ENCODE data around the gene NFKB1.
"Not testable (repeated sequence)": the region's sequence is repeated elsewhere in the genome, so short reads cannot be mapped to it uniquely, and the experiment has no call there.

The NFKB1 gene

GRCh38 chr4:102569200-102569599, 68.0 kb downstream of the NFKB1 start:
- DNase-seq, result no peak

DNA sequence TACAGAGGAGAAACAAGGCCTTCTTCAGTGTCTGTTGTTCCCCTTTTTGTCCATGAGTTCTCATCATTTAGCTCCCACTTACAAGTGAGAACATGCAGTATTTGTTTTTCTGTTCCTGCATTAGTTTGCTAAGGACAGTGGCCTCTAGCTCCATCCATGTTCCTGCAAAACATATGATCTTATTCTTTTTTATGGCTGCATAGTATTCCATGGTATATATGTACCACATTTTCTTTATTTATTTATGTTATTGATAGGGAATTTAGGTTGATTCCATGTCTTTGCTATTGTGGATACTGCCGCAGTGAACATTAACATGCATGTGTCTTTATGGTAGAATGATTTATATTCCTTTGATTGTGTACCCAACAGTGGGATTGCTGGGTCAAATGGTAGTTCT, 69.1 kb downstream of the NFKB1 start:
- not testable (repeated sequence) for DNase-seq

DNA sequence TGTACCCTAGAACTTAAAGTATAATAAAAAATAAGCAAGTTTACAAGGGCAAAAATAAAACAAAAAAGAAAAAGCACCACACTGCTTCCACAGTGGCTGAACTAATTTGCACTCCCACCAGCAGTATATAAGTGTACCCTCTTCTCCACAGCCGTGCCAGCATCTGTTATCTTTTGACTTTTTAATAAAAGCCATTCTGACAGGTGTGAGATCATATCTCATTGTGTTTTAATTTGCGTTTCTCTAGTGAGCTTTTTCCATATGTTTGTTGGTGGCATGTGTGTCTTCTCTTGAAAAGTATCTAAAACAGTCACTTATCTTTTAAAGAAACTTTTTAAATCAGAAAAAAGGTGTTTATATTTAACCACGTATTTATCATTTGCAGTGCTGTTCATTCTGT, 71.3 kb downstream of the NFKB1 start:
- no peak for DNase-seq

GRCh38 chr4:102574317-102574716, 73.2 kb downstream of the NFKB1 start:
- DNase-seq, result no peak

GRCh38 chr4:102575369-102576129, 74.4 kb downstream of the NFKB1 start:
- no peak for DNase-seq

DNA sequence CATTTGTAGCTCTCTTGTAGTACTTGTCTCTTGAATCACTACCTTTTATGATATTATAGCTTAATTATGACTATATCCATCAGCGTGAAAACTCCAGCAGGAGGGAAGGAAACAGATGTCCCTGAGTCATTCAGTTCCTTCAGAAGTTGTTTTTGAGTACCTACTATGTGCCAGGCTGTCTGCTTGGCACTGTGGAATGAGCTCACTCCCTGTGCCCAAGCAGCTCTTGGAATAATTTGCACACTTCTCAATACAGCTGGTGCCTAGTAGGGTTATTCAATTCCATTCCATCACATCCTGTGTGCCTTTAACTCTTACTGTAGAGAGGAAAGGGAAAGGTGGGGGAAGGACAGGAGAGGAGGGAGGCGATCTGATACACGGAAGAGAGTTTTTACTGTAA, 77.1 kb downstream of the NFKB1 start:
- DNase-seq, result no peak

GRCh38 chr4:102578819-102579218, 77.7 kb downstream of the NFKB1 start:
- peak in 2 of 5 experiments; percentile 21 to 48 for DNase-seq

DNA sequence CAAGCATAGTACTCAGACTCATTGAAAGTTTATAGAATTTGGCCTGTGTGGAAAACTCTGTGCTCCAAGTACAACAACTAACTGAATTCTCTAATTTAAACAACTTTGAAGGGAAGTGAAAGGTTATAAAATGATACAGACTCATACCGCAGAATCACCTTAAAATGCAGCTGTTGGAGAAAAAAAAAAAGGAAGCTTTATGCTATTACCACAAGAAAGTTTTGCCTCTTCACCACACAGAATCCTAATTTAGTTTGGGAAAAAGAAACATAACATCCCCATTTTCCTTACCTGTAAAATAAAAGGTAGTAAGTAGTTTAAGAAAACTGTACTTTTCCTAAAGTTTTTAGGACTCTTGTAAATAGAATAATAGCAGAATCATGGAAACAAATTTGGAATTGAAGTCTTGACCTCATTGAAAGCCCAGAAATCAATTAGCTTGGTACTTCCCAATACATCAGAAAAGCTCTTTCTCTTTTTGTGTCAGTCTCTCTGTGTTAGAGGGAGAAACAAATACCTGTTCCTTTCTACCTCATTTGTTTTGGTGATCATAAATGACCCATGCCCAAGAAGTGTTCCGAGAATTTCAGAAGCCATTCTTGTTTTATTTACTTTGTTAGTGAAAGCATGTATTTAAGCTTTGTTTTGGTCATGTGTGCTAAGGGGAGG, 78.8 kb downstream of the NFKB1 start:
- DNase-seq, result no peak

GRCh38 chr4:102580463-102580842, 79.3 kb downstream of the NFKB1 start:
- DNase-seq, result peak in 1 of 5 experiments; percentile 40

GRCh38 chr4:102584091-102584490, 82.9 kb downstream of the NFKB1 start:
- DNase-seq, result no peak

DNA sequence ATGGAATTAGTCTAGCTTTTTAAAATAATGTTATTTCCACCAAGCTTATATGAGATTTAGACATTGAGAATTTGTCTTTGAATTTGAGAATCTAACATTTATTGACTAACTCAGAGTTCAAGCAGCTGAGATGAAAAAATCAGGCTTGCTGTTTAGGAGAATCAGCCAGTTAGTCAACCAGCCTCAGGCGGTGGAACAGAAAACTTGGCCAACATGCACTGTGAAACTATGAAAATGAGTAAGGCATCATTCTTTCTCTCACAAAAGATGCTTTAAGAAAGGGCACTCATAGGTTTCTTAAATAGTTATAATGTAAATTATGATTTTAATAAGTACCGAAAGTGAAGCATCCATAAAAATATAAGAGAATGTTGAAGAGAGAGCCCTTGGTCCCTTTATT, 84.2 kb downstream of the NFKB1 start:
- peak in 1 of 5 experiments; percentile 55 for DNase-seq

GRCh38 chr4:102586002-102586643, 85.0 kb downstream of the NFKB1 start:
- DNase-seq, result peak in 1 of 5 experiments; percentile 32

DNA sequence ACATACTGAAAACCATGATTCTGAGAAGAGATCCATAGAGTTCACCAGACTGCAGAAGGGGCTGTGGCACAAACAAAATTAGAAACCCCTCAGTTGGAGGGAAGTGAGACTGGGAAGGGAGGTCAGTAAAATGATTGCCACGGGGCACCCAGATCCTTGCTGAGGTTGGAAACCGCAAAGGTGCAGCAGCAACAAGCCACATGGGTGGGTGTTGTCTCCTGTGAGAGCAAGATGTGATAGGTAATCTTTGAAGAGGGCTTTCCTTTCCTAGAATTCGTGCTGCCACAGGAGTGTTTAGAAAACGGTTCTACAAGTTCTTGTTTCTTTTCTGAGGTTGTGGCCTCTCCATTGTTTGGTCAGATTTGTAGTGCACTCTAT, 85.5 kb downstream of the NFKB1 start:
- peak in 3 of 5 experiments; percentile 18 to 68 (median 37) for DNase-seq

GRCh38 chr4:102589743-102590142, 88.6 kb downstream of the NFKB1 start:
- DNase-seq, result peak in 1 of 5 experiments; percentile 43

- no peak for DNase-seq
Measured at GRCh38 chr4:102592256-102592655, 91.1 kb downstream of the NFKB1 start.

- no peak for DNase-seq
Measured at GRCh38 chr4:102593147-102593546, 92.0 kb downstream of the NFKB1 start.

DNA sequence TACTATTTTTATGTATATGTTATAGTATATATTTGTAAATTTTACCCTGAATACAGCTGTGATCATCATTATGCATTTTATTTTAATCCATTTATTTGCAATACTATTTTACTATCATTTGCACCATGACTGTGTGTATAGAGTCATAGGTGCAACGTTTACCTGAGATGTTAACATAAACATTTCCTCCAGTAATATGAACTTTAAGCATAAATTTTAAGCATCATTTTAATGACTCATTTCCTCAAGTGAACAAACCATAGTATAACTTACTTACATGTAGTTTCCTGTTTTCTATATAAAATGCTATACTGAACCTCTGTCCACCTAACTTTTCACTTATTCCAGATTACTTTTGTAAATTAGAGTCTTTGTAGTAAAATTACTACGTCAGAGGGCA, 92.8 kb downstream of the NFKB1 start:
- DNase-seq, result no peak

DNA sequence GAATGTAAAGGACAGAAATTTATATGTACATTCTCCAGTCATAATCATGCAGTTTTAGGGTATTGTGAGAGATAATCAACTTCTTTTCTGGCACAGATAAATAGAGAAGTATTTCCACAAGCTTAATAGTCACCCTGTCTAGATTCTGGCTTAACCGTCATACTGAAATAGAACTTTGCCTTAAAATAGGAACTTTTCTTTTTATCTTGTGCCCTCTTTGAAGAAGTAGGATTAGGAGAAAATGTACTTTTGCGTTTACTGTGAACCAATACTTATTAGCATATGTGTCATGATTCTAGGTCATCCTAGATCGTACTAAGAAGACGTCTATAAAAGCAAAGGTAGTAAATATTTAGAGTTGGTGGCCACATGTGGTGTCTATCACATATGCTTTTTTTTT, 95.4 kb downstream of the NFKB1 start:
- DNase-seq, result no peak

- DNase-seq, result peak in 2 of 5 experiments; percentile 61 to 89
Measured at GRCh38 chr4:102598086-102598761, 97.1 kb downstream of the NFKB1 start.

- DNase-seq, result no peak
Measured at GRCh38 chr4:102598762-102599374, 97.7 kb downstream of the NFKB1 start.

DNA sequence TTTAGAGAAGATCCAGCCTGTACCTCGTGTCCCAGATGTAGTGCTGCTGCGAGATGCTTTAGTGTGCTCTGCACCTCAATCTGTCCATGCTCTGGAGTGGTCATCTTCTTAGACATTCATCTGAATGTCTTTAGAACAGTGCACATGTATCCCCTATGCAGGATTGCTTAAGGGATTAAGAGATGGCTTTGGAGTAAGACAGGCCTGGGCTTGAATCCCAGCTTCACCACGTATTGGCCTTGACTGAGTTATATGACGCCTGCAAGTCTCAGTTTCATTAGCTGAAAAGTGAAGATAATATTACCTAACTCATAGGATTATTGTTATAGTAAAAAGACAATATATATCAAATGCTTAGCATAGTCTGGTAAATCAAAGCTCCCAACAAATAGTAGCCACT, 98.3 kb downstream of the NFKB1 start:
- DNase-seq, result no peak

DNA sequence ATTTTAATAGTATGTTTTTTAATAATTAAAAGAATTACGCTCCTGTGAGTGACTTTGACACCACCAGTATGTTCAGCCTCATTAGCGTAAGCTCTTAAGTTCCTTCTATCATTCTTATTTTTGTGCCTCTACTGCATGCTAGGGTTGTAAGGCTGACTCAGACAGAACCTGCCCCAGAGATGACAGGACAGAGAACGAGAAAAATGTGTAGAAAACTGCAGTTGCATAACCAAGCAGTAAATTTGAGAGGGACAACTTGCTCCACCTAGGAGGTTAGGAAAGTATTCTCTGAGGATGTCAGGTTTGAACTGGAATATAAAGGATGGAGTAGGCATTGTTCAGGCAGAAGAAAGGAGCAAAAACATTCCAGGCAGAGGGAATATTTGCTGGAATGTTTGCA, 98.7 kb downstream of the NFKB1 start:
- DNase-seq, result no peak

DNA sequence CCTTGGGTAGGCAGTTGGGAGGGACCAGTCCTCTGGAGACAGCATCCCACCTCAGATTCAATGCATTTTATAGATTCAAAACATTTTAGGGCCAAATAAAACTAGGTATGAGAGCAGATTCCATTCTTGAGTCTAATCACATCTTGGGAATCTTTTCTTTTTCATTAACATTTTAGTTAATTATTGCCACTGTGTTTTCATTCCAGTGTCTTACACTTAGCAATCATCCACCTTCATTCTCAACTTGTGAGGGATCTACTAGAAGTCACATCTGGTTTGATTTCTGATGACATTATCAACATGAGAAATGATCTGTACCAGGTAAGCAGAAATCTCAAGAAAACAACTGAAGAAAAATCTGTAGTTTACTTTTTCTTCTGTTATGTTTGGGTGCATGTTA, 99.5 kb downstream of the NFKB1 start:
- no peak for DNase-seq

Measured in T-helper 2 cell (primary cell).